ENCODE data around the gene C1orf232. TPM values are rescaled to one million over a fixed set of nuclear protein-coding genes. Genes with fewer than 3 reads are reported as not detected.

Gene C1orf232
- total RNA-seq, 4 donors from 2014 or later: not detected

DNA sequence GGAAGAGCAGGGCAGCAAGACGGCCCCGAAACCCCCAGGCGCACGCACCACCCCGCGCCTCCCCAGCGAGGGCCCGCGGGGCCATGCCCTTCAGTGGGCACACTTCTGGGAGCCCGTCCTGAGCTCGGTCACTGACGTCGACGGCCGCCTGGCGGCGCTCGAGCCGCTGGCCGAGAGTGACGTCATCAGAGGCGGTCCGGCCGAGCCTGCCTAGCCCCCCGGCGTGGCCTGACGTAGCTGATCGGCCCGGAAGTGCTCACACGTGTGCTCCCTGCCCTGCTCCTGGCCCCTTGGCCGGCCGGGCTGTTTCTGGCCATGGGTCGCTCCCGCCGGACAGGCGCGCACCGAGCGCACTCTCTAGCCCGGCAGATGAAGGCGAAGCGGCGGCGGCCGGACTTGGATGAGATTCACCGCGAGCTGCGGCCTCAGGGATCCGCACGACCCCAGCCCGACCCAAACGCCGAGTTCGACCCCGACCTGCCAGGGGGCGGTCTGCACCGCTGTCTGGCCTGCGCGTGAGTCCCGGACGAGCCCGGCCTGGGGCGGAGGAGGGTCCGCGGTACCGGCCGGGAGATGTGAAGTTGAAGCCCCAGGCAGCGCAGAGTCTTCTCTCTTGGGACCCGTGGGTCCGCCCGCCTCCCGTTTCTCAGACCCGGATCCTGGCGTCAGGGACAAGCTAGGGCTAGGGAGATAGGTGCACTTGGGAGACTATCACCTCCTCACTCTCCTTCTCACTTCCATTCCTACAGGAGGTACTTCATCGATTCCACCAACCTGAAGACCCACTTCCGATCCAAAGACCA is 1.1 kb upstream of the C1orf232 start, which contains the start of gene ZNF593:
TSS of gene ZNF593 (plus strand) at position 240 of the 803 bp plus-strand sequence. CDS start at position 316, 76 bp downstream.
- TF ChIP-seq POLR2A (IDR thresholded peaks at IDR 0.05): peak; percentile 19 to 72
- TF ChIP-seq, protein P1, sequence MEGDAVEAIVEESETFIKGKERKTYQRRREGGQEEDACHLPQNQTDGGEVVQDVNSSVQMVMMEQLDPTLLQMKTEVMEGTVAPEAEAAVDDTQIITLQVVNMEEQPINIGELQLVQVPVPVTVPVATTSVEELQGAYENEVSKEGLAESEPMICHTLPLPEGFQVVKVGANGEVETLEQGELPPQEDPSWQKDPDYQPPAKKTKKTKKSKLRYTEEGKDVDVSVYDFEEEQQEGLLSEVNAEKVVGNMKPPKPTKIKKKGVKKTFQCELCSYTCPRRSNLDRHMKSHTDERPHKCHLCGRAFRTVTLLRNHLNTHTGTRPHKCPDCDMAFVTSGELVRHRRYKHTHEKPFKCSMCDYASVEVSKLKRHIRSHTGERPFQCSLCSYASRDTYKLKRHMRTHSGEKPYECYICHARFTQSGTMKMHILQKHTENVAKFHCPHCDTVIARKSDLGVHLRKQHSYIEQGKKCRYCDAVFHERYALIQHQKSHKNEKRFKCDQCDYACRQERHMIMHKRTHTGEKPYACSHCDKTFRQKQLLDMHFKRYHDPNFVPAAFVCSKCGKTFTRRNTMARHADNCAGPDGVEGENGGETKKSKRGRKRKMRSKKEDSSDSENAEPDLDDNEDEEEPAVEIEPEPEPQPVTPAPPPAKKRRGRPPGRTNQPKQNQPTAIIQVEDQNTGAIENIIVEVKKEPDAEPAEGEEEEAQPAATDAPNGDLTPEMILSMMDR (IDR thresholded peaks at IDR 0.05): peak; percentile 83 to 98 (median 96)
- Histone ChIP-seq H3K4me3 (peak within 1 kb of the TSS; percentile 64 to 79), H3K27me3 (no peaks in the 10 kb centered on the region), H3K9me3 (no peaks in the 10 kb centered on the region), H3K4me1 (peaks cover 0 to 5% of the 10 kb centered on the region in 2 donors), H3K27ac (peak within 1 kb of the TSS; percentile 63 to 85), H3K36me3 (no peaks in the 10 kb centered on the region)
- intact Hi-C loops (cut with DNase I; ENCODE audit: low total_unique reads): no loop called here
- peak; percentile 90 to 91 for DNase-seq

DNA sequence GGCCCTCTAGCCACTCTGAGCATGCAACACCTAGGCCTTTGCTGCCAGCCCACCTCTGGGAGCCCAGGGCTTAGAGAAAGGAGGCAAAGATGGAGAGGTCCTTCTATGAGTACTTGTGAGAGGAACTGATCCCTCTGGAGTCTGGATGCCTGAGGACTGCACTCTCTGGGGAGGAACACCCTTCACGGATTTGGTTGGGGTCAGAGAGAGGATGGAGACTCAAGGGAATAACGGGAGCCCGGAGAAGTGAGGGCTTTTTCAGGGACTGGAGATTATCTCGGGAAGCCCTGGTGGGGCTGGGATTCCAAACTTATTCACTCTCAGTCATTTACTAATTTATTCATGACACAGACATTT is 413 bp upstream of the C1orf232 start:
- H3K4me1 ChIP-seq: peaks cover 0 to 8% of the 10 kb centered on the region in 2 donors
- no peaks in the 10 kb centered on the region for H3K36me3 ChIP-seq
- peak overlapping the region in 1 of 2 donors; percentile 79 for H3K4me3 ChIP-seq
- H3K27ac ChIP-seq: peak overlapping the region; percentile 63 to 85
- H3K9me3 ChIP-seq: no peaks in the 10 kb centered on the region
- intact Hi-C loops (cut with DNase I; ENCODE audit: low total_unique reads): no loop called here
- no peaks in the 10 kb centered on the region for H3K27me3 ChIP-seq
- DNase-seq: no peak
- TF ChIP-seq POLR2A (IDR thresholded peaks at IDR 0.05): no peak
- TF ChIP-seq, protein P1 (IDR thresholded peaks at IDR 0.05): no peak

DNA sequence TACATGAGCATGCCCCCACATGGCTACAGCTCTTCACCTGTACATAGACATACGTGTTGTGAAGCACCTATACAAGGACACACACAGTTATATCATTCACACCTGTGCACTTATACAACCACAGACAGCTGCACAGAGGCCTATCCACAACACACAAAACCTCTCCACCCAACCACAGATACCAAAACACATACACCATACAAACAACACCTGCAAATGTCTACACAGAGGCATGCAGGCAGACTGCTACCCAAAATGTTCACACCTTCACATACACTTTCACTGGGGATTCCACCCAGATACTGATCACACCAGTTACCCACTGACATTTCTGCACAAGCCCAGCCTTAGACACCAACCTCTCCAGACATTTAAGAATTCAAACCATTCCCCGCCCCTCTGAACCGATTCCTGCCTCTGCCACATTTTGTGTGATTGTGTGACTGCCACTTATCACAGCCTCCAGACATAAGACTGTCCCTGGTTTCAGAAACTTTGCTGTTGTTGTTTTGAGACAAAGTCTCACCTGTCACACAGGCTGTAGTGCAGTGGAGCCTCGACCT is 2.0 kb downstream of the C1orf232 start:
- Histone ChIP-seq H3K27ac (no peak overlapping the region), H3K4me3 (no peak overlapping the region), H3K27me3 (no peaks in the 10 kb centered on the region), H3K36me3 (no peaks in the 10 kb centered on the region), H3K9me3 (no peaks in the 10 kb centered on the region), H3K4me1 (peaks cover 0 to 12% of the 10 kb centered on the region in 2 donors)
- DNase-seq: no peak
- intact Hi-C loops (cut with DNase I; ENCODE audit: low total_unique reads): no loop called here
- no peak for TF ChIP-seq POLR2A (IDR thresholded peaks at IDR 0.05)
- TF ChIP-seq, protein P1 (IDR thresholded peaks at IDR 0.05): no peak

DNA sequence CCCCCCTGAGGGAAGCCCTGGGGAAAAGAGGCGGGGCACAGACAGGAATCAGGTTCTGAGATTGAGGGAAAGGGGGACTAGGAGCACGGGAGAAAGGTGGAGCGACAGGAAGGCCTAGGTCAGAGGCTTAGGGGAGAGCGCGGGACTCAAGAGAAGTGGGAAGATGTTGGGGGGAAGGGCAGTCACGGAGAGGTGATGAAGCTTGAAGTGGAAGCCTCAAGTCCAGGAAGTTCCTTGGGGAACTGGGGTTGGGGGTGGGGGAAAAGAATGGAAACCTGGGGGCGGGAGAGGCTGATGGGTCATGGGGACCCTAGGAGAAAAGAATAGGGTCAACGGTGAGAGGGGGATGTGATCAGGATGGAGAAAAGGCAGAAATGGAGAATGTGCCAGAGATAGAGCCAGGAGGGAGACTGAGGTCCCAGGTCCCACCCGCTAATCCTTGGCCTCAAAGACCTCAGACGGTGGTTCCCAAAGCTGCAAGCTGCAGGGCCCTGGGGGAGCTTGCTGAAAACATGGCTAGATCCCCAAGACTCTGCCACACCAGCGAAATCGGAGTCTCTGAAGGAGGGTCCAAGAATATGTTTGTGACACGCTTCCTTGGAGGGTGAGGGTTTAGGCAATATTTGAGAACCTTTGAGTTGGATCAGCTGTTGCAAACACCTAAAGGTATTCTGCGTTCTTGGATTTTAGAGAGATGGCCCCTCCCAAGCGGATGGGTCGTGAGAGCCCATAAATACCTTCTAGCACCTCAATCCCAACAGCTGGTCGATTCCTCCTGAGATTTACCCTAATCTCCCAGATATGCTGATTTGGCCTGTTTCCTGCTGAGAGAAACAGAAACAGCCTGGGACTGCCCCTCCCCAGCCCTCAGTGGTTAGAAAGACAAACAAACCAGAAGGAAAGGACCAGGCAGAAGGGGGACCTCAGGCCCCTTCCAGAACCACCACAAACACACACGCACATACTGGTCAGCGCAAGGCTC is 3.6 kb downstream of the C1orf232 start:
- no peak overlapping the region for H3K4me3 ChIP-seq
- intact Hi-C loops (cut with DNase I; ENCODE audit: low total_unique reads): loop anchor here (5.0 kb wide), 1 partner anchor 128 kb away; no protein-coding TSS in a partner anchor
- H3K27ac ChIP-seq: peak overlapping the region in 1 of 2 donors; percentile 77
- H3K27me3 ChIP-seq: no peaks in the 10 kb centered on the region
- H3K4me1 ChIP-seq: peaks cover 0 to 7% of the 10 kb centered on the region in 2 donors
- no peak for TF ChIP-seq POLR2A (IDR thresholded peaks at IDR 0.05)
- TF ChIP-seq, protein P1 (IDR thresholded peaks at IDR 0.05): no peak
- H3K36me3 ChIP-seq: no peaks in the 10 kb centered on the region
- no peak for DNase-seq
- H3K9me3 ChIP-seq: no peaks in the 10 kb centered on the region

Data from uterus (tissue), 4 donors.